Activated T-helper 1 cell treated with Interleukin-2 at 50 U/mL for 16 hours (primary cell): ENCODE measurements around the gene INPP5B.
"Not testable (repeated sequence)": the region's sequence is repeated elsewhere in the genome, so short reads cannot be mapped to it uniquely, and the experiment has no call there.

Source experiments
- DNase-seq: peaks from one replicate; pipeline ENCODE4 v3.0.0-alpha.2; 2020; ENCODE audit warnings: low read depth

The INPP5B gene

GRCh38 chr1:37911478-37911877 is 35.4 kb downstream of the INPP5B start:
- not testable (repeated sequence) for DNase-seq

GRCh38 chr1:37910886-37911285 is 36.0 kb downstream of the INPP5B start:
- DNase-seq = not testable (repeated sequence)

- DNase-seq = not testable (repeated sequence)
Observed at GRCh38 chr1:37908531-37908930, 38.3 kb downstream of the INPP5B start.

GRCh38 chr1:37907416-37908125 is 39.3 kb downstream of the INPP5B start:
- DNase-seq = not testable (repeated sequence)

- DNase-seq = not testable (repeated sequence)
Observed at GRCh38 chr1:37906591-37906990, 40.3 kb downstream of the INPP5B start.

- DNase-seq = no peak
Observed at GRCh38 chr1:37905727-37906126, 41.1 kb downstream of the INPP5B start.

- not testable (repeated sequence) for DNase-seq
Observed at GRCh38 chr1:37903921-37904320, 42.9 kb downstream of the INPP5B start.

- no peak for DNase-seq
Observed at GRCh38 chr1:37902983-37903382, 43.9 kb downstream of the INPP5B start.

GRCh38 chr1:37901893-37902225 is 45.0 kb downstream of the INPP5B start:
- DNase-seq = no peak

GRCh38 chr1:37901191-37901892 is 45.5 kb downstream of the INPP5B start:
- DNase-seq = no peak

GRCh38 chr1:37897563-37897962 is 49.3 kb downstream of the INPP5B start:
- DNase-seq = not testable (repeated sequence)

- DNase-seq = no peak
Observed at GRCh38 chr1:37893673-37894072, 53.2 kb downstream of the INPP5B start.

- DNase-seq = no peak
Observed at GRCh38 chr1:37892151-37893047, 54.5 kb downstream of the INPP5B start.

- no peak for DNase-seq
Observed at GRCh38 chr1:37890378-37891014, 56.4 kb downstream of the INPP5B start.

GRCh38 chr1:37888022-37888700 is 58.7 kb downstream of the INPP5B start:
- no peak for DNase-seq

GRCh38 chr1:37884145-37884544 is 62.7 kb downstream of the INPP5B start:
- no peak for DNase-seq

GRCh38 chr1:37883671-37884070 is 63.2 kb downstream of the INPP5B start:
- DNase-seq = no peak

GRCh38 chr1:37879865-37880264 is 67.0 kb downstream of the INPP5B start:
- no peak for DNase-seq

- no peak for DNase-seq
Observed at GRCh38 chr1:37878071-37878470, 68.8 kb downstream of the INPP5B start.

- no peak for DNase-seq
Observed at GRCh38 chr1:37875833-37876232, 71.0 kb downstream of the INPP5B start.

- no peak for DNase-seq
Observed at GRCh38 chr1:37872692-37873091, 74.2 kb downstream of the INPP5B start.

GRCh38 chr1:37868466-37868865 is 78.4 kb downstream of the INPP5B start:
- no peak for DNase-seq
